ENCODE data around the gene SCARF2. TPM values are rescaled to one million over a fixed set of nuclear protein-coding genes. Genes with fewer than 3 reads are reported as not detected.
A peak's percentile ranks its signal among the peaks of the same experiment; 100 is the strongest.

SCARF2 gene
- total RNA-seq, 3 donors from 2014 or later (not counting 1 experiment from before 2014, with no cell fraction given) = 1.8 to 3.5 (median 2.9) TPM

DNA sequence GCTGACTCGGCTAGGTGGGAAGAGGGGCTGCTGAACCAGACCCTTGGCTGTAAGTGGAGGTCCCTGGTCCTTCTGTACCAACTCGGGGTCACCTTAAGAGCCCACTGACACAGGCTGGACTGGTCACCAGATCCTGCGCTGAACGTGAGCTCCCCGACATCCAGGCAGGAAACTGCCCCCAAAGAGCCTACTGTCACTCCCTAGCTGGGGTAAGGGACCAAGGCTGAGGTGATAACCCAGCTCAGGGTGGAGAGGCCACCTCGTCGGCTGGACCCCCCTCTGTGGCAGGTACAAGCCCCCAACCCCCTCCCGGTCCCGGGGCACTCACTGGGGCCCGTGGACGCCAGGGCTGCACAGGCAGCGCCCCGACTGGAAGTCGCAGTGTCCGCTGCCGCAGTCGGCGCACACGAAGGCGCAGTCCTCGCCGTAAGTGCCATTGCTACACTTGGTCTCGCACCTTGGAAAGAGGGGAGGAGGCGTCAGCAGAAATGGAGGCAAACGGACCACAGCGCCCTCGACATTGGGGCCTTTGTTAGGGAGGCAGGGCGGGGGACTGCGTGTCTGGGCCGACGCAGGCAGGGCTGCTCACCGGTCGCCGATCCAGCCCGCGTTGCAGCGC lies 7.4 kb downstream of the SCARF2 start:
- intact Hi-C loops (cut with micrococcal nuclease) = no loop called here
- Histone ChIP-seq H3K4me1 (ENCODE audit: control insufficient read depth, insufficient read depth, low read length) (peaks cover 33% of the 10 kb centered on the region), H3K36me3 (ENCODE audit: control insufficient read depth, insufficient read depth, low read length) (no peaks in the 10 kb centered on the region), H3K9me3 (ENCODE audit: control insufficient read depth, insufficient read depth, low read length) (no peaks in the 10 kb centered on the region), H3K27me3 (ENCODE audit: control insufficient read depth, insufficient read depth, low read length) (peaks cover 42% of the 10 kb centered on the region), H3K4me3 (ENCODE audit: low read length) (peak overlapping the region; percentile 61), H3K27ac (ENCODE audit: low read length) (no peak overlapping the region)
- TF ChIP-seq, protein P1, sequence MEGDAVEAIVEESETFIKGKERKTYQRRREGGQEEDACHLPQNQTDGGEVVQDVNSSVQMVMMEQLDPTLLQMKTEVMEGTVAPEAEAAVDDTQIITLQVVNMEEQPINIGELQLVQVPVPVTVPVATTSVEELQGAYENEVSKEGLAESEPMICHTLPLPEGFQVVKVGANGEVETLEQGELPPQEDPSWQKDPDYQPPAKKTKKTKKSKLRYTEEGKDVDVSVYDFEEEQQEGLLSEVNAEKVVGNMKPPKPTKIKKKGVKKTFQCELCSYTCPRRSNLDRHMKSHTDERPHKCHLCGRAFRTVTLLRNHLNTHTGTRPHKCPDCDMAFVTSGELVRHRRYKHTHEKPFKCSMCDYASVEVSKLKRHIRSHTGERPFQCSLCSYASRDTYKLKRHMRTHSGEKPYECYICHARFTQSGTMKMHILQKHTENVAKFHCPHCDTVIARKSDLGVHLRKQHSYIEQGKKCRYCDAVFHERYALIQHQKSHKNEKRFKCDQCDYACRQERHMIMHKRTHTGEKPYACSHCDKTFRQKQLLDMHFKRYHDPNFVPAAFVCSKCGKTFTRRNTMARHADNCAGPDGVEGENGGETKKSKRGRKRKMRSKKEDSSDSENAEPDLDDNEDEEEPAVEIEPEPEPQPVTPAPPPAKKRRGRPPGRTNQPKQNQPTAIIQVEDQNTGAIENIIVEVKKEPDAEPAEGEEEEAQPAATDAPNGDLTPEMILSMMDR (IDR thresholded peaks at IDR 0.05) = no peak
- H3K9me3 Mint-ChIP-seq = no peaks in the 10 kb centered on the region
- H3K4me3 Mint-ChIP-seq = peak overlapping the region; percentile 90
- DNase-seq (peak in 1 of 2 donors; percentile 57), ATAC-seq (peak; percentile 27 to 52 (median 36))
- H3K36me3 Mint-ChIP-seq = no peaks in the 10 kb centered on the region
- H3K27ac Mint-ChIP-seq = no peak overlapping the region
- peaks cover 27 to 35% of the 10 kb centered on the region in 2 donors for H3K27me3 Mint-ChIP-seq (ENCODE audit: low read depth in 2 of 2)
- WGBS (ENCODE audit: insufficient coverage) = 15% methylated on average over 37 of the region's 37 CpGs
- peaks cover 5 to 34% of the 10 kb centered on the region in 2 donors for H3K4me1 Mint-ChIP-seq

DNA sequence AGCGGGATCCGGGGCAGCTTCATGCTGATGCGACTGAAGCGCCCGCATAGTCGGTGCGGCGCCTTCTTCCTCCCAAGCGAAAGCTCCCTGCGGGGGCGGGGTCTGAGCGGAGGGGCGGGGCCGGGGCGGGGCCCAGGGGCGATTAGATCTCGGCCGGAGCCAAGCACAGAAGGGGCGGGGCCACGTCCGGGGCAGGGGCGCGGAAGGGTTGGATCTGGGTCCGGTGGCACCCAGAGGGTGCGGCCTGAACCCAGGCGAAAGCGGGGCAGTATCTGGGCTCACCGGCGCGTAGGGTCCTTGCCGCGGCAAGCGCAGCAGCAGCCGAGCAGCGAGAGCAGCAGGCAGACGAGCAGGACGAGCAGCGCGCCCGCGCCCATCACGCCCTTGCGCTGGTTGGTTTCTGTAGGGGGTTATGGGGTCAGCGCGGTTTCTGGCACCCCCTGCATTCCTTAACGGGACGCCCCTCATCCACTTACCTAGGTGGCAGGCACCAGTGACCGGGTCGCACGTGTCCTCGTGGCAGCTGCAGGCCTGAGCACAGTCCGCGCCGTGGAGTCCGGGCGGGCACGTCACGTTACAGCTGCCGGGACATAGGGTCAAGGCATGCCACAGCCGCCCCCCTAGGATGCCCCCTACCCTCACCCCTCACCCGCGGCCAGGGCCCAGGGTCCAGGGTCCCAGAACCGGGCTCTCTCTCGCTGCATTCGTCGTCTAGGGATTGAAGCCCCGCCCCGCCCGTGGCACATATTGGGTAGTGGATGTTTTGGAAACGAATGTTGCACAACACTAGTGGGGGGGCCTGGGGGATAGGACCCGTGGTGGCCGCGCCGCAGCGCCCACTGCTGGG lies 8.1 kb downstream of the SCARF2 start:
- intact Hi-C loops (cut with micrococcal nuclease) = loop anchor here (10.0 kb wide), 1 partner anchor 135 kb away; no protein-coding TSS in a partner anchor
- H3K4me3 Mint-ChIP-seq = peak overlapping the region; percentile 90
- H3K27me3 ChIP-seq (ENCODE audit: control insufficient read depth, insufficient read depth, low read length) = peaks cover 40% of the 10 kb centered on the region
- TF ChIP-seq, protein P1 (IDR thresholded peaks at IDR 0.05) = no peak
- ATAC-seq (peak; percentile 73 to 83 (median 78)), DNase-seq (peak; percentile 70 to 87)
- H3K36me3 Mint-ChIP-seq = no peaks in the 10 kb centered on the region
- H3K27ac Mint-ChIP-seq = peak overlapping the region in 1 of 2 donors; percentile 80
- H3K27me3 Mint-ChIP-seq (ENCODE audit: low read depth in 2 of 2) = peaks cover 20 to 27% of the 10 kb centered on the region in 2 donors
- peaks cover 33% of the 10 kb centered on the region for H3K4me1 ChIP-seq (ENCODE audit: control insufficient read depth, insufficient read depth, low read length)
- 3% methylated on average over 75 of the region's 75 CpGs for WGBS (ENCODE audit: insufficient coverage)
- H3K4me3 ChIP-seq (ENCODE audit: low read length) = peak overlapping the region; percentile 61
- H3K9me3 Mint-ChIP-seq = no peaks in the 10 kb centered on the region
- H3K36me3 ChIP-seq (ENCODE audit: control insufficient read depth, insufficient read depth, low read length) = no peaks in the 10 kb centered on the region
- peaks cover 5 to 30% of the 10 kb centered on the region in 2 donors for H3K4me1 Mint-ChIP-seq
- no peak overlapping the region for H3K27ac ChIP-seq (ENCODE audit: low read length)
- H3K9me3 ChIP-seq (ENCODE audit: control insufficient read depth, insufficient read depth, low read length) = no peaks in the 10 kb centered on the region

DNA sequence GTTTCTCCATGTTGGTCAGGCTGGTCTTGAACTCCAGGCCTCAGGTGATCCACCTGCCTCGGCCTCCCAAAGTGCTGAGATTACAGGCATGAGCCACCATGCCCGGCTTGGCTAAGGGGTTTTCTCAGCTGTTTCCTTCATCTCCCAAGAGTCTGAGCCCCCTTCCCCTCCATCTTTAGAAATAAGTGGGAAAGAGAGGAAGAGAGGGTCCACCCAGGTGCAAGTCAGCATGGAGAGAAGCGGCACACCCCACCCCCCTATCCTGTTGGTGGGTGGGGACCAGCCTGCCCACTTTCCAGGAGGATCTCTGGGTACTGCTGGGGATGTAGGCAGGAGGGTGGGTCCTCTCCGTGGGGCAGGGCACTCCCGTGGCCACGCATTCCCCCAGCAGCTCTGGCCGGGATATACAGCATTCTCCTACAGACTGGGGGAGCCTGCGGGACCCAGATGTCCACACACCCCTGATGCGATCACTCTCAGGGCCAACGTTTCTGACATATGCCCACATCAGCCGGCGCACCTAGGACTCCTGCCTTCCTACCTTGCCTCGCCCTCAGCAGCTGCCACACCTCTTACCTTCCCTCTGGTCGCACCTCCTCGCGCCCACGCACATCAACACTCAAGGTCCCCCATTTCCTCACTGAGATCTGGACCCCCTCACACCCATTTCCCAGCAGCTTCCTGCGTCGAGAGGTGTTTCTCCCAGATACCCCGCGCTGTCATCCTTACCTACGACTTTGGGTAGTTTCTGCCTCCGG lies 8.9 kb downstream of the SCARF2 start:
- no peak overlapping the region for H3K27ac ChIP-seq (ENCODE audit: low read length)
- DNase-seq = no peak
- H3K9me3 Mint-ChIP-seq = no peaks in the 10 kb centered on the region
- H3K36me3 Mint-ChIP-seq = no peaks in the 10 kb centered on the region
- TF ChIP-seq, protein P1 (IDR thresholded peaks at IDR 0.05) = no peak
- peaks cover 41% of the 10 kb centered on the region for H3K27me3 ChIP-seq (ENCODE audit: control insufficient read depth, insufficient read depth, low read length)
- H3K4me3 Mint-ChIP-seq = peak overlapping the region; percentile 90
- no peaks in the 10 kb centered on the region for H3K36me3 ChIP-seq (ENCODE audit: control insufficient read depth, insufficient read depth, low read length)
- peak overlapping the region; percentile 61 for H3K4me3 ChIP-seq (ENCODE audit: low read length)
- peaks cover 5 to 31% of the 10 kb centered on the region in 2 donors for H3K4me1 Mint-ChIP-seq
- 46% methylated on average over 22 of the region's 23 CpGs for WGBS (ENCODE audit: insufficient coverage)
- intact Hi-C loops (cut with micrococcal nuclease) = loop anchor here (10.0 kb wide), 1 partner anchor 136 kb away; no protein-coding TSS in a partner anchor
- peaks cover 33% of the 10 kb centered on the region for H3K4me1 ChIP-seq (ENCODE audit: control insufficient read depth, insufficient read depth, low read length)
- H3K9me3 ChIP-seq (ENCODE audit: control insufficient read depth, insufficient read depth, low read length) = no peaks in the 10 kb centered on the region
- H3K27ac Mint-ChIP-seq = peak overlapping the region in 1 of 2 donors; percentile 80
- ATAC-seq = no peak
- H3K27me3 Mint-ChIP-seq (ENCODE audit: low read depth in 2 of 2) = peaks cover 12 to 24% of the 10 kb centered on the region in 2 donors
